Adrenal gland (tissue), 5 donors: ENCODE data around the gene KLHL3.

Source experiments
- CTCF ChIP-seq, 6 experiments: fragments of 450-650 bp in 4 of 6; fragments of 200-600 bp in 2 of 6; sonication (generic) in 1 of 6; IDR thresholded peaks; 1 replicate in 5 of 6; 2 replicates in 1 of 6; pipeline versions ENCODE4 v1.5.1 to v1.8.0; 2016 to 2021; ENCODE audit warnings: antibody characterized with exemption in 6 of 6, mild to moderate bottlenecking in 2 of 6, moderate library complexity in 1 of 6
- POLR2A ChIP-seq, 2 donors: fragments of 450-650 bp; IDR thresholded peaks; one replicate each; pipeline ENCODE4 v1.6.1; 2017; ENCODE audit warnings: antibody characterized with exemption in 2 of 2, mild to moderate bottlenecking in 2 of 2, moderate library complexity in 1 of 2
- donor health status: DM: no; HTN: no; CAD: no.

- TF ChIP-seq CTCF (IDR thresholded peaks at IDR 0.05) (no peak), POLR2A (IDR thresholded peaks at IDR 0.05) (no peak)
These were observed 47.6 kb downstream of the KLHL3 start for GRCh38 chr5:137688210-137688840.
